ENCODE results near the gene RPH3AL. TPM values are rescaled to one million over a fixed set of nuclear protein-coding genes. Genes with fewer than 3 reads are reported as not detected.

Gene RPH3AL
- total RNA-seq, 4 donors from 2014 or later: 24.3 to 90.5 (median 47.2) TPM

DNA sequence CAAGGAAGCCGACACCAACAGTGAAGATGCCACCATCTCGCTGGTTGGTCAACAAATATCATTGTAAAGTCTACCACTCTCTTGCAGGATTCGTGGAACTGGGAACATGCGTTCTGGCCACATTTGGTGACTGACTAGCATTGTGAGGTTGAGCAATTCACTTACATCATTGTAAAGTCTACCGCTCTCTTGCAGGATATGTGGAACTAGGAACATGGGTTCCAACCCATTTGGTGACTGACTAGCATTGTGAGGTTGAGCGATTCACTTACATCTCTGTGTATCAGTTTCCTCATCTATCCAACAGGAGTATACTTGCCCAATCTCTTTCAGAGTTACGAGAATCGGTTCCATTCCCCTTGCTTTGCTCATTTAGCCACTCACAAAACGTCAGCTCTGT is 42.6 kb upstream of the RPH3AL start:
- Histone ChIP-seq H3K27ac (no peak overlapping the region), H3K9me3 (no peaks in the 10 kb centered on the region), H3K4me1 (no peaks in the 10 kb centered on the region), H3K4me3 (no peak overlapping the region), H3K36me3 (no peaks in the 10 kb centered on the region), H3K27me3 (no peaks in the 10 kb centered on the region)
- TF ChIP-seq POLR2A (IDR thresholded peaks at IDR 0.05) (no peak), EP300 (IDR thresholded peaks at IDR 0.05; ENCODE audit: low read depth) (no peak)
- TF ChIP-seq, protein P1, sequence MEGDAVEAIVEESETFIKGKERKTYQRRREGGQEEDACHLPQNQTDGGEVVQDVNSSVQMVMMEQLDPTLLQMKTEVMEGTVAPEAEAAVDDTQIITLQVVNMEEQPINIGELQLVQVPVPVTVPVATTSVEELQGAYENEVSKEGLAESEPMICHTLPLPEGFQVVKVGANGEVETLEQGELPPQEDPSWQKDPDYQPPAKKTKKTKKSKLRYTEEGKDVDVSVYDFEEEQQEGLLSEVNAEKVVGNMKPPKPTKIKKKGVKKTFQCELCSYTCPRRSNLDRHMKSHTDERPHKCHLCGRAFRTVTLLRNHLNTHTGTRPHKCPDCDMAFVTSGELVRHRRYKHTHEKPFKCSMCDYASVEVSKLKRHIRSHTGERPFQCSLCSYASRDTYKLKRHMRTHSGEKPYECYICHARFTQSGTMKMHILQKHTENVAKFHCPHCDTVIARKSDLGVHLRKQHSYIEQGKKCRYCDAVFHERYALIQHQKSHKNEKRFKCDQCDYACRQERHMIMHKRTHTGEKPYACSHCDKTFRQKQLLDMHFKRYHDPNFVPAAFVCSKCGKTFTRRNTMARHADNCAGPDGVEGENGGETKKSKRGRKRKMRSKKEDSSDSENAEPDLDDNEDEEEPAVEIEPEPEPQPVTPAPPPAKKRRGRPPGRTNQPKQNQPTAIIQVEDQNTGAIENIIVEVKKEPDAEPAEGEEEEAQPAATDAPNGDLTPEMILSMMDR (IDR thresholded peaks at IDR 0.05): no peak
- WGBS, 2 donors (ENCODE audit: low coverage in 1 of 2): 76 to 95% methylated on average over 3 to 9 of the region's 9 CpGs
- in situ Hi-C loops (cut with MboI; ENCODE audit: low pct_ligation_motif_present in 1 of 4, low pct_unique_long_range_greater_than_20kb in 1 of 4, low sequenced_read_pairs in 3 of 4): no loop called here
- intact Hi-C loops (cut with DNase I; ENCODE audit: low total_unique reads): no loop called here
- no peak for DNase-seq

DNA sequence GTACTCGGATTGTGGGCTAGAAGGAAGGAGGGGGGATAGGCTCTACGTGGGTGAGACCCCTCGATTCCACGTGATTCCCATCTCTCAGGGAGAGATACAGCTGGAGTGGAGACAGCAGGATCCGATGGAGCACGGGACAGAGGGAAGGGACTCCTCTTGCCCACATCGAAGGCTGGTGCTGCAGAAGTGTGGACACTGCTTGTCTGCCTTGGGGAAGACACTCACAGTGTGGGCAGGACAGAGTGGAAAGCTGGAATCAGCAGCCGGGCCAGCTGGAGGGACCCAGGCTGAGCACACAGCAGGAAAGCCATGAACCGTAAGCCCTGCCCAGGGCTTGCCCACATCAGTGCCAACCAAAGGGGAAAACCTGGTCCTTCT is 42.1 kb upstream of the RPH3AL start:
- Histone ChIP-seq H3K27me3 (no peaks in the 10 kb centered on the region), H3K9me3 (no peaks in the 10 kb centered on the region), H3K4me1 (no peaks in the 10 kb centered on the region), H3K36me3 (no peaks in the 10 kb centered on the region), H3K27ac (no peak overlapping the region), H3K4me3 (no peak overlapping the region)
- in situ Hi-C loops (cut with MboI; ENCODE audit: low pct_ligation_motif_present in 1 of 4, low pct_unique_long_range_greater_than_20kb in 1 of 4, low sequenced_read_pairs in 3 of 4): no loop called here
- TF ChIP-seq, protein P1 (IDR thresholded peaks at IDR 0.05): no peak
- TF ChIP-seq EP300 (IDR thresholded peaks at IDR 0.05; ENCODE audit: low read depth): no peak
- TF ChIP-seq POLR2A (IDR thresholded peaks at IDR 0.05): no peak
- no peak for TF ChIP-seq POLR2AphosphoS5 (IDR thresholded peaks at IDR 0.05)
- 85 to 93% methylated on average over 5 to 9 of the region's 9 CpGs for WGBS, 2 donors (ENCODE audit: low coverage in 1 of 2)
- DNase-seq: no peak
- intact Hi-C loops (cut with DNase I; ENCODE audit: low total_unique reads): no loop called here

DNA sequence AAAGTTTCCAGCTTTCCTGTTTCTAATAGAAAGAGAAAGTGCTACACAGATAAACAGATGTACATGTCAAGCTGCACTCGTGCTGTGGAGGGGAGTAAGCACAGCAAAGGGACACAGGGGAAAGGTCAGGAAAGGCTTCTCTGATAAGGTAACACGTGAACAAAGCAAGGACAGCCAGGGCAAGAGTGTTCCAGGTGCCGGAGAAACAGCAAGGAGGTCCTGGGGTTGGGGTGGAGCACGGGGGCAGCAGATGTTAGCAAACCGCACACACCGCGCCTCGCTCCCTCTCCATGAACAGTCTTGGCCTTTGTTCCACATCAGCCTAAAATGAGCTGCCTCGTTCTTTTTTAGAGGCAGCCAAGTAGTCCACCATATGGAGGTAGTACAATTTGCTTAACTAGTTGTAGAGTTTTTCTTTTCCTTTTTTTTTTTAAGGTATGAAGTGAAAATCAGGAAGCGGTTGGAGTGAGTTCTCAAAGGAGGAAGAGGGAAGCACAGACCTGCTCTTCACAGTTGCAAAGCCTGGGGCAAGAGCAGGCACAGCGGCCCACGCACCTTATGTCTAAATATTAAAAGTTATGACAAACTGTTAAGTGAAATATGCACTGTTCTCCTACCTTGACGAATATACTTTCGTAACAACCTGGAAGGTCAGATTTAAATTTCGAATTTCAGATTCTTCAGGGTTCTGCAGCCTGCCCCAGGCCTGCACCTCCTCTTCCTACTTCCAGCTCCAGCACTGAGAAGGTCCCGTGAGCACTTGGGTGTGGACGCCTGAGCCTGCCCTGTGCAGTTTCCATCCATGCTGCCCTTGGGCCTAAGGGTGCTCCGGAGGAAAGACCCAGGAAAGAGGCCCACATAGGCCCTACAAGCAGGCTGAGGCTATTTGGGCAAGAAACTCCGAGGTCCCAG is 41.5 kb upstream of the RPH3AL start:
- no peaks in the 10 kb centered on the region for H3K4me1 ChIP-seq
- H3K4me3 ChIP-seq: no peak overlapping the region
- no peaks in the 10 kb centered on the region for H3K36me3 ChIP-seq
- in situ Hi-C loops (cut with MboI; ENCODE audit: low pct_ligation_motif_present in 1 of 4, low pct_unique_long_range_greater_than_20kb in 1 of 4, low sequenced_read_pairs in 3 of 4): no loop called here
- H3K27ac ChIP-seq: no peak overlapping the region
- TF ChIP-seq POLR2AphosphoS5 (IDR thresholded peaks at IDR 0.05): no peak
- TF ChIP-seq, protein P1 (IDR thresholded peaks at IDR 0.05): no peak
- TF ChIP-seq POLR2A (IDR thresholded peaks at IDR 0.05): no peak
- TF ChIP-seq EP300 (IDR thresholded peaks at IDR 0.05; ENCODE audit: low read depth): no peak
- DNase-seq: no peak
- H3K9me3 ChIP-seq: no peaks in the 10 kb centered on the region
- WGBS, 2 donors (ENCODE audit: low coverage in 1 of 2): 66 to 80% methylated on average over 15 to 19 of the region's 19 CpGs
- no peaks in the 10 kb centered on the region for H3K27me3 ChIP-seq
- intact Hi-C loops (cut with DNase I; ENCODE audit: low total_unique reads): no loop called here

DNA sequence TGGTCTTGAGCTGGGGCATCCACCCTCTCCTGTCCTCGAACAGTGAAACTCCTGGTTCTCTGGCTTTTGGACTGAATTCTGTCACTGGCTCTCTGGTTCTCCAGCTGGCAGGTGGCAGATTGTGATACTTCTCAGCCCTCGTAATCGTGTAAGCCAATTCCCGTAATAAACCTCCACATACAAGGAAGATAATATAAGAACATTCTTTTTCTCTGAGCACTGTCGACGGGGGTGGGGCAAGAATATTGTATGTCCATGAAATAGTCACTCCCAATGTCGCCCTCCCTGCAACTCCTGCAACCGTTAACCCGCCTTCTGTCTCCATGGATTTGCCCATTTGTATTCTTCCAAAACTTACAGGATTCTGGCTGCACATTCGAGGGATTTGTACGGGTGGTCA is 39.2 kb upstream of the RPH3AL start:
- Histone ChIP-seq H3K27me3 (peaks cover 3% of the 10 kb centered on the region), H3K27ac (no peak overlapping the region), H3K4me3 (no peak overlapping the region), H3K4me1 (no peaks in the 10 kb centered on the region), H3K36me3 (no peaks in the 10 kb centered on the region), H3K9me3 (no peaks in the 10 kb centered on the region)
- in situ Hi-C loops (cut with MboI; ENCODE audit: low pct_ligation_motif_present in 1 of 4, low pct_unique_long_range_greater_than_20kb in 1 of 4, low sequenced_read_pairs in 3 of 4) (no loop called here), intact Hi-C loops (cut with DNase I; ENCODE audit: low total_unique reads) (no loop called here)
- TF ChIP-seq, protein P1 (IDR thresholded peaks at IDR 0.05): no peak
- TF ChIP-seq POLR2A (IDR thresholded peaks at IDR 0.05): no peak
- TF ChIP-seq POLR2AphosphoS5 (IDR thresholded peaks at IDR 0.05): no peak
- no peak for TF ChIP-seq EP300 (IDR thresholded peaks at IDR 0.05; ENCODE audit: low read depth)
- WGBS, 2 donors (ENCODE audit: low coverage in 1 of 2): 57 to 80% methylated on average over 3 to 11 of the region's 11 CpGs
- no peak for DNase-seq

Measured in transverse colon (tissue), 4 donors.